NCI-H774 (cell line): ENCODE results near the gene CNTN5.

Experiments used
- DNase-seq: peaks from one replicate; lab custom pipeline; 2025; lab: John Stamatoyannopoulos, UW

Gene CNTN5

GRCh38 chr11:100093698-100094097 is 1072.9 kb downstream of the CNTN5 start:
- DNase-seq, result no peak

- DNase-seq, result no peak
Observed at GRCh38 chr11:100094121-100094865, 1073.5 kb downstream of the CNTN5 start.

- no peak for DNase-seq
Observed at GRCh38 chr11:100095809-100096208, 1075.1 kb downstream of the CNTN5 start.

GRCh38 chr11:100098560-100098959 is 1077.8 kb downstream of the CNTN5 start:
- DNase-seq, result no peak

GRCh38 chr11:100105255-100105981 is 1084.7 kb downstream of the CNTN5 start:
- DNase-seq, result no peak

- DNase-seq, result peak; percentile 61
Observed at GRCh38 chr11:100105982-100106358, 1085.2 kb downstream of the CNTN5 start.

- no peak for DNase-seq
Observed at GRCh38 chr11:100119176-100119575, 1098.4 kb downstream of the CNTN5 start.

GRCh38 chr11:100133114-100133513 is 1112.4 kb downstream of the CNTN5 start:
- DNase-seq, result no peak

- no peak for DNase-seq
Observed at GRCh38 chr11:100141201-100141600, 1120.5 kb downstream of the CNTN5 start.

- DNase-seq, result no peak
Observed at GRCh38 chr11:100151944-100152343, 1131.2 kb downstream of the CNTN5 start.

GRCh38 chr11:100152766-100153165 is 1132.0 kb downstream of the CNTN5 start:
- no peak for DNase-seq

GRCh38 chr11:100163471-100163870 is 1142.7 kb downstream of the CNTN5 start:
- no peak for DNase-seq

- no peak for DNase-seq
Observed at GRCh38 chr11:100174881-100175280, 1154.1 kb downstream of the CNTN5 start.

GRCh38 chr11:100176456-100176855 is 1155.7 kb downstream of the CNTN5 start:
- no peak for DNase-seq

GRCh38 chr11:100177651-100178050 is 1156.9 kb downstream of the CNTN5 start:
- DNase-seq, result no peak

- no peak for DNase-seq
Observed at GRCh38 chr11:100182350-100182749, 1161.6 kb downstream of the CNTN5 start.

GRCh38 chr11:100182927-100183326 is 1162.2 kb downstream of the CNTN5 start:
- no peak for DNase-seq

GRCh38 chr11:100185588-100185987 is 1164.8 kb downstream of the CNTN5 start:
- DNase-seq, result no peak

GRCh38 chr11:100188137-100188783 is 1167.5 kb downstream of the CNTN5 start:
- no peak for DNase-seq

GRCh38 chr11:100190395-100190794 is 1169.6 kb downstream of the CNTN5 start:
- no peak for DNase-seq

GRCh38 chr11:100192181-100192580 is 1171.4 kb downstream of the CNTN5 start:
- DNase-seq, result no peak

- DNase-seq, result no peak
Observed at GRCh38 chr11:100203789-100204188, 1183.0 kb downstream of the CNTN5 start.

- DNase-seq, result no peak
Observed at GRCh38 chr11:100205926-100206325, 1185.2 kb downstream of the CNTN5 start.
